Heart left ventricle (tissue), 16 donors: Measurements from ENCODE around the gene DEGS1. TPM values are rescaled to one million over a fixed set of nuclear protein-coding genes. Genes with fewer than 3 reads are reported as not detected.
"Not testable (repeated sequence)": the region's sequence is repeated elsewhere in the genome, so short reads cannot be mapped to it uniquely, and the experiment has no call there.

Source experiments
- ATAC-seq, 4 donors: fragments of 200-7000 bp; cut with Tn5 transposase; one replicate each; pipeline ENCODE4 v1.9.1; 2020 to 2022; ENCODE audit warnings: moderate library complexity in 4 of 4, mild to moderate bottlenecking in 3 of 4, moderate number of reproducible peaks in 1 of 4
- DNase-seq, 5 donors: peaks; one replicate each; pipeline ENCODE4 v3.0.0-alpha.2; 2020
- H3K27ac ChIP-seq, 12 donors: fragments of 200-600 bp; sonication (generic) in 4 of 12; one replicate each; pipeline versions ENCODE4 v1.5.0 to v1.8.0; 2016 to 2022; ENCODE audit warnings: mild to moderate bottlenecking in 2 of 12
- H3K27me3 ChIP-seq, 9 donors: fragments of 200-600 bp; sonication (generic) in 2 of 9; one replicate each; pipeline versions ENCODE4 v1.5.1 to v1.8.0; 2016 to 2022; ENCODE audit warnings: mild to moderate bottlenecking in 3 of 9
- H3K36me3 ChIP-seq, 9 donors: fragments of 200-600 bp; sonication (generic) in 2 of 9; one replicate each; pipeline versions ENCODE4 v1.5.0 to v1.8.0; 2018 to 2022; ENCODE audit warnings: mild to moderate bottlenecking in 2 of 9
- H3K4me1 ChIP-seq, 12 donors: fragments of 200-600 bp; sonication (generic) in 4 of 12; one replicate each; pipeline versions ENCODE4 v1.5.0 to v1.8.0; 2016 to 2022; ENCODE audit warnings: mild to moderate bottlenecking in 3 of 12
- H3K4me3 ChIP-seq, 12 donors: fragments of 200-600 bp; sonication (generic) in 4 of 12; one replicate each; pipeline versions ENCODE4 v1.5.0 to v1.8.0; 2017 to 2022; ENCODE audit warnings: mild to moderate bottlenecking in 9 of 12, moderate library complexity in 4 of 12
- H3K9me3 ChIP-seq, 12 donors: fragments of 200-600 bp; sonication (generic) in 4 of 12; one replicate each; pipeline versions ENCODE4 v1.5.0 to v1.8.0; 2016 to 2022; ENCODE audit warnings: mild to moderate bottlenecking in 1 of 12
- POLR2A ChIP-seq, 2 donors: fragments of 450-650 bp; IDR thresholded peaks; one replicate each; pipeline ENCODE4 v1.6.1; 2017; ENCODE audit warnings: antibody characterized with exemption in 2 of 2, mild to moderate bottlenecking in 2 of 2, moderate library complexity in 2 of 2
- WGBS, 4 donors: extraction: QIAGEN DNeasy Blood & Tissue Kit in 2 of 4; methylation state at CpG; one replicate each; pipeline versions ENCODE4 v1.1.5 to v1.1.7; 2013 to 2018; 5-methylcytosine and 5-hydroxymethylcytosine counted together
- intact Hi-C, 10 donors: fragments of 100-400 bp; cut with DNase I; formaldehyde crosslinking; loops; one replicate each; pipeline versions ENCODE4 v1.11.1 to v1.14.2; 2022
- polyA plus RNA-seq, 2 donors: library from polyadenylated mRNA; stranded (reverse); fragments of 200-250 nt; gene quantifications; one replicate each; pipeline ENCODE4 v1.2.3, GENCODE V29; 2013
- total RNA-seq, 9 donors: library from RNA; depleted of rRNA in 2 of 9; stranded (reverse); fragments of >200 nt in 2 of 9; fragmentation: NEBNext Ultra II Directional in 3 of 9; extraction: Animal tissue kit (Norgen Biotek cat#: 25700) in 3 of 9; gene quantifications; one replicate each; pipeline versions ENCODE4 v1.1.0 to v1.2.4, GENCODE V29; 2016 to 2023
- TF ChIP-seq, protein P1 (sequence below), 12 donors: fragments of 200-600 bp; sonication (generic) in 4 of 12; IDR thresholded peaks; one replicate each; pipeline versions ENCODE4 v1.5.0 to v1.8.0; 2018 to 2022; ENCODE audit warnings: antibody characterized with exemption in 12 of 12, mild to moderate bottlenecking in 5 of 12
- donor health status: ischemic (EF 13 %, LVEDD 7.1; RV severe dilation, severe dysfunction).
- donor health status: healthy with polysubstance abuse.
- donor health status: DM: no; HTN: yes; CAD: no.
- donor health status: DM: no; HTN: no; CAD: no.
- donor health status: ischemic (EF 25% LVEDD 6.9; RV normal size, moderate dysfunction).
- donor health status: ischemic (EF 25% LVEDD 5.7; RV mildly dilated, moderate dysfunction).
- donor health status: healthy.
- donor health status: DM: yes; HTN: yes; CAD: no.
- donor health status: ischemic (EF 35%, LVEDD 5.7; RV mildly dilated, moderate dysfunction).
- donor health status: nonischemic (EF 11% LVEDD 7.7; RV severe dilation, severe dysfunction).
- donor health status: DM: yes; HTN: yes; CAD: no.
- donor health status: PGD.
- donor health status: ischemic (EF 29% LVEDD 5.4; RV normal size, mild dysfunction).
- donor health status: nonischemic (EF 23%, LVEDD 6.1; RV moderate dilation, normal function).

Gene DEGS1
- total and polyA plus RNA-seq, 11 donors = 35.8 to 75.2 (median 46.3) TPM

DNA sequence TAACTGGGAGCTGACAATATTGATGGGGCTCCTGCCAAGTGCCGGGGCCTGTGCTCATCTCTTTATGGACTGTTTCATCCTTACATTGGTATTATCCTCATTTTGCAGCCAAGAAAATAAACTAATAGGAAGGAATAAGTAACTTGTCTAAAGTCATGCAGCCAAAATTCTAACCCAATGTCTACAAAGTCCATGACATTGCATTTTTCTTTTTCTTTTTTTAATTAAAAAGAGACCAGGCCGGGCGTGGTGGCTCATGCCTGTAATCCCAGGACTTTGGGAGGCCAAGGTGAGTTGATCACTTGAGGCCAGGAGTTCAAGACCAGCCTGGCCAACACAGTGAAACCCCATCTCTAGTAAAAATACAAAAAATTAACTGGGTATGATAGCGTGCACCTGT lies 18.8 kb downstream of the DEGS1 start:
- TF ChIP-seq POLR2A (IDR thresholded peaks at IDR 0.05) = no peak
- TF ChIP-seq, protein P1, sequence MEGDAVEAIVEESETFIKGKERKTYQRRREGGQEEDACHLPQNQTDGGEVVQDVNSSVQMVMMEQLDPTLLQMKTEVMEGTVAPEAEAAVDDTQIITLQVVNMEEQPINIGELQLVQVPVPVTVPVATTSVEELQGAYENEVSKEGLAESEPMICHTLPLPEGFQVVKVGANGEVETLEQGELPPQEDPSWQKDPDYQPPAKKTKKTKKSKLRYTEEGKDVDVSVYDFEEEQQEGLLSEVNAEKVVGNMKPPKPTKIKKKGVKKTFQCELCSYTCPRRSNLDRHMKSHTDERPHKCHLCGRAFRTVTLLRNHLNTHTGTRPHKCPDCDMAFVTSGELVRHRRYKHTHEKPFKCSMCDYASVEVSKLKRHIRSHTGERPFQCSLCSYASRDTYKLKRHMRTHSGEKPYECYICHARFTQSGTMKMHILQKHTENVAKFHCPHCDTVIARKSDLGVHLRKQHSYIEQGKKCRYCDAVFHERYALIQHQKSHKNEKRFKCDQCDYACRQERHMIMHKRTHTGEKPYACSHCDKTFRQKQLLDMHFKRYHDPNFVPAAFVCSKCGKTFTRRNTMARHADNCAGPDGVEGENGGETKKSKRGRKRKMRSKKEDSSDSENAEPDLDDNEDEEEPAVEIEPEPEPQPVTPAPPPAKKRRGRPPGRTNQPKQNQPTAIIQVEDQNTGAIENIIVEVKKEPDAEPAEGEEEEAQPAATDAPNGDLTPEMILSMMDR (IDR thresholded peaks at IDR 0.05) = no peak
- WGBS, 4 donors = 96 to 99% (median 96%) methylated on average over 4 of the region's 4 CpGs
- peaks cover 0 to 32% (median 17%) of the 10 kb centered on the region in 12 donors for H3K4me1 ChIP-seq
- no peak overlapping the region for H3K27ac ChIP-seq
- intact Hi-C loops = no loop called here
- peaks cover 0 to 4% (median 0%) of the 10 kb centered on the region in 9 donors for H3K36me3 ChIP-seq
- H3K27me3 ChIP-seq = no peaks in the 10 kb centered on the region
- no peak overlapping the region for H3K4me3 ChIP-seq
- H3K9me3 ChIP-seq = no peaks in the 10 kb centered on the region
- ATAC-seq (no peak), DNase-seq (no peak)

DNA sequence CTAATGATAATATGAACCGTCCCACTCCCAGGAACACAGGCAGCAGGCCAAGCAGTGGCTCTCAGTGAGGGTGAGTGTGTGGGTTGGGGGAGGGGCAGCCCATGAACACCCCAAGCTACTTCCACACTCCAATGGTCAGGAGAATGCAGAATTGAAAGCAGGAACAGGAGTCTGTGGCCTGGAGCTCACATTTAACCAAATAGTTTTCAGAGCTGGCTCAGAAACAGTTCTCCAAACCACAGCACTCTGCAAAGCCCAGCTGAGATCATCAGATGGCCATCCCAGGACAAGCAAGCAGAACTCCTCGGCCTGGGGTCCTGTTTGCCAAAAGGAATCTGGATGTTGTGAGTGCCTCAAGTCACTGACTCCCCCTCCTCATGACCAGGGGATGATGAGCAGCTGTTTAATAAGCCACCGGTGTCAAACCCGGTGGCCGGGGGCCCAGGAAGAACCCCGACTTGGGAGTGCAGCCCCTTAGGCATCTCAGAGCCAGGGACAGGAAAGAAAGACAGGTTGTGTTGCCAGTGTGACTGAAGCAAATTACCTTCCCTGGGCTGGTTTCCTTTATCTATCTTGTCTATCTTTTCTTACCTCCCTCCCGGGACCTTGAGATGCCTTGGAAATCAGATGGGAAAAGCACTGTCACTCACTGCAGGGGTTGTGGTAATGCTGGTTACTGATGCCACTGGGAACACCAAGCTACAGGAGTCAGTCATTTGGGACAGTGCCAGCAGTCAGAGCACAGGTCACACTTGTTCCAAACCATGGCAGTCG lies 20.4 kb downstream of the DEGS1 start:
- 58 to 67% (median 63%) methylated on average over 4 to 8 of the region's 8 CpGs for WGBS, 4 donors
- DNase-seq (peak; percentile 56 to 73 (median 61)), ATAC-seq (peak; percentile 56 to 76 (median 74))
- TF ChIP-seq POLR2A (IDR thresholded peaks at IDR 0.05) = no peak
- TF ChIP-seq, protein P1 (IDR thresholded peaks at IDR 0.05) = no peak
- intact Hi-C loops = no loop called here
- H3K4me1 ChIP-seq = peaks cover 0 to 29% (median 17%) of the 10 kb centered on the region in 12 donors
- H3K9me3 ChIP-seq = no peaks in the 10 kb centered on the region
- H3K27ac ChIP-seq = peak overlapping the region in 1 of 12 donors; percentile 87
- no peaks in the 10 kb centered on the region for H3K27me3 ChIP-seq
- peaks cover 0 to 2% (median 0%) of the 10 kb centered on the region in 9 donors for H3K36me3 ChIP-seq
- peak overlapping the region in 1 of 12 donors; percentile 12 for H3K4me3 ChIP-seq

DNA sequence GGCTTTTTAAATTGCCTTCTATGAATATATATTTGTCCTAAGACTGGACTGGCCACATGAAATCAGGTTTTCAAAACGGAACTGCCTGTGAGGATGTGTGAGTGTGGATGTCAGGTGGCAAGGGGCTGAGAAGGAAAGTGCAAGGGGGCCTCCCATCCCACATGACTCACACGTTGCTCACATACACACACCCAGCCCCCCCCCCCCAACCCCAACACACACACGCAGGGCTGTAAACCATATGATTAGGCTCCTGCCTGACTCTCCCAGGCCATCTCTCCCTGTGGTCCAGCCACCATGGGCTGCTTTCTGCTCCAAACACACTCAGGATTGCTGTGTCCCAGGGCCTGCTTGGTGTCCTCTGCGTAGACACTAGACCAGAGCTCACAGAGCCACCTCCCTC lies 22.4 kb downstream of the DEGS1 start:
- peaks cover 0 to 2% (median 0%) of the 10 kb centered on the region in 9 donors for H3K36me3 ChIP-seq
- peak in 2 of 4 donors; percentile 31 to 41 for ATAC-seq
- peak in 2 of 5 donors; percentile 16 to 22 for DNase-seq
- intact Hi-C loops = no loop called here
- peak overlapping the region in 2 of 12 donors; percentile 11 to 78 for H3K27ac ChIP-seq
- peaks cover 0 to 34% (median 17%) of the 10 kb centered on the region in 12 donors for H3K4me1 ChIP-seq
- no peaks in the 10 kb centered on the region for H3K27me3 ChIP-seq
- WGBS, 4 donors = 37 to 50% (median 39%) methylated on average over 3 to 4 of the region's 4 CpGs
- H3K9me3 ChIP-seq = no peaks in the 10 kb centered on the region
- no peak overlapping the region for H3K4me3 ChIP-seq
- TF ChIP-seq, protein P1 (IDR thresholded peaks at IDR 0.05) = no peak
- no peak for TF ChIP-seq POLR2A (IDR thresholded peaks at IDR 0.05)

DNA sequence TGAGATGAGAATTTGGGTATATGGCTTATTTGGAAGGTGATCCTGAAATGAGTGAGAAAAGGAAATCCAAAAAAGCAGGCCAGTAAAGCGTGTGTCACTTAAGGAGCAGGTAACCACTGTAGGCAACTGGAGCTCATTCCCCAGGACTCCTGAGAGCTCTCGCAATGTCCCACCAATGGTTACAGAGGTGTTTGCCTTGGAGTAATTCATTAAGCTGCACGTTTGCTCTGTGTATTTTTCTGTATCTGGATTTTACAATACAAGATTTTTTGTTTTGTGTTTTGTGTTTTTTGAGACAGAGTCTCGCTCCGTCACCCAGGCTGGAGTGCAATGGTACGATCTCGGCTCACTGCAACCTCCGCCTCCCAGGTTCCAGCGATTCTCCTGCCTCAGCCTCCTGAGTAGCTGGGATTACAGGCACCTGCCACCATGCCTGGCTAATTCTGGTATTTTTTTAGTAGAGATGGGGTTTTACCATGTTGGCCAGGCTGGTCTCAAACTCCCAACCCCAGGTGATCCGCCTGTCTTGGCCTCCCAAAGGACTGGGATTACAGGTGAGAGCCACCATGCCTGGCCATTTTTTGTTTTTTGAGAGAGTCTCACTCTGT lies 23.0 kb downstream of the DEGS1 start:
- peak in 1 of 5 donors; percentile 2 for DNase-seq
- H3K9me3 ChIP-seq, H3K36me3 ChIP-seq, H3K27me3 ChIP-seq, ATAC-seq, intact Hi-C loops, H3K4me3 ChIP-seq: not testable (repeated sequence)
- 82 to 85% (median 84%) methylated on average over 10 of the region's 10 CpGs for WGBS, 4 donors
- Histone ChIP-seq H3K4me1 (peaks cover 0 to 40% (median 19%) of the 10 kb centered on the region in 12 donors), H3K27ac (peak overlapping the region in 1 of 12 donors; percentile 78)
